GM10847 (cell line): Measurements from ENCODE around the gene PRSS58.

Experiments
- POLR2A ChIP-seq: IDR thresholded peaks from 2 replicates; pipeline ENCODE4 v1.6.1; 2011; ENCODE audit not compliant: insufficient read length; ENCODE audit errors: extremely low read depth

PRSS58 gene

GRCh38 chr7:142248166-142249160, 9.4 kb downstream of the PRSS58 start:
- TF ChIP-seq POLR2A, result no peak

- no peak for TF ChIP-seq POLR2A
Observed at GRCh38 chr7:142243823-142244222, 14.0 kb downstream of the PRSS58 start.

- no peak for TF ChIP-seq POLR2A
Observed at GRCh38 chr7:142240546-142240945, 17.3 kb downstream of the PRSS58 start.

DNA sequence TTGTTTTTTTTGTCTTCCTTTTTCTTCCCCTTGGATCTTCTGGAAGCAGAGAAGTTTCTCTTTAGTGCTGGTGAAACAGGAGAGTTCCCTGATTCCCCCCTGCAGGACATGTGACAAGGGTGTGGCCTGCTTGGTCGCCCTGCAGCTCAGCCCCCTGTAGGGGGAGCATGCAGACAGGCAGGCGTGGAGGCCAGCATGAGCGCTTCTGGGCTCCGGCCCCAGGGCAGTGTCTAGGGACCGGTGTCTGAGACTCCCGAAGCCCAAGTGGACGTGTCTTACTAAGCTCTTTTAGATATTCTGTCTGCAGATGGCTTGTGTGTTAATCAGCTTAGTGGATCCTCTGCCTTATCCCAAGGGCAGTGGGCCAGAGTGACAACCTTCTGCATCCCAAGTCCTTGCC, 26.1 kb downstream of the PRSS58 start:
- no peak for TF ChIP-seq POLR2A

GRCh38 chr7:142228537-142229104, 29.2 kb downstream of the PRSS58 start:
- no peak for TF ChIP-seq POLR2A
